BLaER1 (cell line): Measurements from ENCODE around the gene KIF3C.
"Not testable (repeated sequence)": the region's sequence is repeated elsewhere in the genome, so short reads cannot be mapped to it uniquely, and the experiment has no call there.

Experiments used
- H3K27ac ChIP-seq: shearing (Covaris generic); formaldehyde crosslinking; 2 replicates; pipeline ENCODE4 v1.8.1; 2022
- H3K27me3 ChIP-seq: shearing (Covaris generic); formaldehyde crosslinking; 2 replicates; pipeline ENCODE4 v1.8.1; 2022
- H3K36me3 ChIP-seq: shearing (Covaris generic); formaldehyde crosslinking; 2 replicates; pipeline ENCODE4 v1.8.1; 2022
- H3K4me1 ChIP-seq: shearing (Covaris generic); formaldehyde crosslinking; 2 replicates; pipeline ENCODE4 v1.8.1; 2022
- H3K4me2 ChIP-seq: shearing (Covaris generic); formaldehyde crosslinking; 2 replicates; pipeline ENCODE4 v1.8.1; 2022
- H3K4me3 ChIP-seq: shearing (Covaris generic); formaldehyde crosslinking; 2 replicates; pipeline ENCODE4 v1.8.1; 2022
- H3K9ac ChIP-seq: shearing (Covaris generic); formaldehyde crosslinking; 2 replicates; pipeline ENCODE4 v1.8.1; 2022
- H3K9me3 ChIP-seq: shearing (Covaris generic); formaldehyde crosslinking; 2 replicates; pipeline ENCODE4 v1.8.1; 2022
- H4K20me1 ChIP-seq: shearing (Covaris generic); formaldehyde crosslinking; 2 replicates; pipeline ENCODE4 v1.8.1; 2022
- Cebpa-rat ChIP-seq: shearing (Covaris generic); IDR thresholded peaks from 2 replicates; pipeline ENCODE4 v1.8.1; 2022

The KIF3C gene

GRCh38 chr2:25982273-25982967 lies at the start of gene KIF3C:
TSS of gene KIF3C (minus strand) at chr2:25982497. CDS start at chr2:25981917, 580 bp downstream.
- Histone ChIP-seq H3K4me2 (peak within 1 kb of the TSS; percentile 99), H3K36me3 (peaks cover 9% of the 10 kb centered on the region; the same call in 1 of the 2 replicates), H3K27me3 (no peaks in the 10 kb centered on the region), H4K20me1 (no peaks in the 10 kb centered on the region), H3K9ac (peak within 1 kb of the TSS; percentile 85), H3K9me3 (no peaks in the 10 kb centered on the region), H3K4me1 (peaks cover 45% of the 10 kb centered on the region), H3K4me3 (peak within 1 kb of the TSS; percentile 78), H3K27ac (peak within 1 kb of the TSS; percentile 79)
- no peak for TF ChIP-seq Cebpa-rat

DNA sequence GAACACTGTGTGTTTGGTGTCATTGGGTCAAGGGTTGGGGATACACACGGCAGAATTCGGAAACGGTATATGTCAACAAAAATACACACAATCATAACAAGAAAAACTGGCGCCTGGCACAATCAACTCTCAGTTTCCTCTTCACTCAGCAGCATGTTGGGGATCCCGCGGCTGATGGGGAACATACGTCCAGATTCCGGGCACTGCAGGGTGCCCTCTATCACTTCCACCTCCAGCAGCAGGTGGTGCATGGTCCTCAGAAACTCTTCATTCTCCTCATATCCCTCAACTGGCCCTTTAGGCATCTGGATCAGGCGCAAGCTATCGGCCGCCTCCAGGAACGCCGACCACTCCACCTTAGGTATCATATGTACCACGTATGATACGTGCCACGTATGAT lies 45.8 kb upstream of the KIF3C start:
- peaks cover 10% of the 10 kb centered on the region for H3K4me1 ChIP-seq
- H3K27me3 ChIP-seq, H3K27ac ChIP-seq, H3K9ac ChIP-seq, H3K4me2 ChIP-seq, H3K36me3 ChIP-seq, H4K20me1 ChIP-seq, H3K4me3 ChIP-seq: not testable (repeated sequence)
- peaks cover 17% of the 10 kb centered on the region for H3K9me3 ChIP-seq

- H4K20me1 ChIP-seq: no peaks in the 10 kb centered on the region
- no peaks in the 10 kb centered on the region for H3K36me3 ChIP-seq
- no peak overlapping the region for H3K4me2 ChIP-seq
- H3K9me3 ChIP-seq: peaks cover 17% of the 10 kb centered on the region
- H3K27ac ChIP-seq: no peak overlapping the region
- H3K9ac ChIP-seq: no peak overlapping the region
- no peaks in the 10 kb centered on the region for H3K4me1 ChIP-seq
- no peak for TF ChIP-seq Cebpa-rat
- no peak overlapping the region for H3K4me3 ChIP-seq
- no peaks in the 10 kb centered on the region for H3K27me3 ChIP-seq
Observed at GRCh38 chr2:26025509-26025908, 43.2 kb upstream of the KIF3C start.

DNA sequence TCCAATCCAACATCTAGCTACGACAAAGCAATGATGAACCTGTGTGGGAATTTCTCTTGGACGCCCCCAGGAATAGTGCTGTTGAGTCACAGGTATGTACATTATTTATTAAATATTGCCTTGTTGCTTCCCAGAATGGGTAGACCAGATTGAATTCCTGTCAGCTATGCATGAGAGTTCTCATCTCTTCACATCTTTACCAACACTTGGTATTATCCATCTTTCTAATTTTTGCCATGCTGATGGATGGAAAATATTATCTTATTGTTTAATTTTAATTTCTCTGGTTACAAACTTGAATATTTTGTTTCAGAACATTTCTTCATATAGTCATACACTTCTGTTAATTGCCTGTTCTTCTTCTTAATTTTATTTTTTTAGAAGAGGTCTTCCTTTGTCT lies 42.0 kb upstream of the KIF3C start:
- H3K9me3 ChIP-seq: peaks cover 17% of the 10 kb centered on the region
- H3K27ac ChIP-seq: no peak overlapping the region
- no peaks in the 10 kb centered on the region for H3K27me3 ChIP-seq
- no peaks in the 10 kb centered on the region for H3K4me1 ChIP-seq
- H4K20me1 ChIP-seq: no peaks in the 10 kb centered on the region
- no peak for TF ChIP-seq Cebpa-rat
- no peak overlapping the region for H3K4me3 ChIP-seq
- no peak overlapping the region for H3K9ac ChIP-seq
- H3K4me2 ChIP-seq: no peak overlapping the region
- no peaks in the 10 kb centered on the region for H3K36me3 ChIP-seq

GRCh38 chr2:26020231-26020640 lies 37.9 kb upstream of the KIF3C start:
- Histone ChIP-seq H3K4me1 (no peaks in the 10 kb centered on the region), H3K36me3 (no peaks in the 10 kb centered on the region), H3K4me2 (no peak overlapping the region), H3K27ac (no peak overlapping the region), H4K20me1 (no peaks in the 10 kb centered on the region), H3K4me3 (no peak overlapping the region), H3K9me3 (peaks cover 17% of the 10 kb centered on the region), H3K9ac (no peak overlapping the region), H3K27me3 (no peaks in the 10 kb centered on the region)
- no peak for TF ChIP-seq Cebpa-rat

DNA sequence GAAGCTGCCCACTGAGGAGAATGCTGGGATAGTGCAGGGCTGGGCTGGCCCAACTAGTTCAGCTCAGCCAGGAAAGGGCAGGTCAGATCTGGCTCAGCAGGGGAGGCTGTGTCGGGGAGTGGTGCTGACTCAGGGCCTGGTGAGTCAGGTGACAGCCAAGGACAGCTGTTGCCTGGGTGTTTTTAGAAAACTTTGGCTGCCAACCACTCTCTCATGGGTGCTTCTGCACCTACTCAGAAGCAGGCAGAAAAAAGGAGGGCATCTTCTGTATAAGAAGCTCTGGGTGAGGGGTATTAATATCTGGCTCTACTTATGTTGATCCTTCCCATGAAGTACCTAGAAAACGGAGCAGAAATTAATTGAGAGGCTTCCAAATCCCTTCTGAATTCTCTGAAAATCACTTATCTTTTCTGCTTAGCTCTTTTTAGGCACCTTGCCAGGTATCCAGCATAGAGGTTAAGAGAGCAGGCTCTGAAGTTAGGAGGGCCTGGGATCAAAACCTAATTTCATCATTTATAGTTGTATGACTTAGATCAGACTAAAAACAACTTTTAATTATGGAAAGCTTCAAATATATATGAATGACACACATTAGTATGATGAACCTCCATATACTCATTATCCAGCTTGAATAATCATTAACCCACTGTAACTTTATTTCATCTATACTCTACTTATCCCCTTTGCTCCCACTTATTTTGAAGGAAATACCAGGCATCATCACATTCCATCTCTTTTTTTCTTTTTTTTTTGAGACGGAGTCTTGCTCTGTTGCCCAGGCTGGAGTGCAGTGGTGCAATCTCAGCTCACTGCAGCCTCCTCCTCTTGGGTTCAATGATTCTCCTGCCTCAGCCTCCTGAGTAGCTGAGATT lies 36.1 kb upstream of the KIF3C start:
- no peak overlapping the region for H3K4me3 ChIP-seq

DNA sequence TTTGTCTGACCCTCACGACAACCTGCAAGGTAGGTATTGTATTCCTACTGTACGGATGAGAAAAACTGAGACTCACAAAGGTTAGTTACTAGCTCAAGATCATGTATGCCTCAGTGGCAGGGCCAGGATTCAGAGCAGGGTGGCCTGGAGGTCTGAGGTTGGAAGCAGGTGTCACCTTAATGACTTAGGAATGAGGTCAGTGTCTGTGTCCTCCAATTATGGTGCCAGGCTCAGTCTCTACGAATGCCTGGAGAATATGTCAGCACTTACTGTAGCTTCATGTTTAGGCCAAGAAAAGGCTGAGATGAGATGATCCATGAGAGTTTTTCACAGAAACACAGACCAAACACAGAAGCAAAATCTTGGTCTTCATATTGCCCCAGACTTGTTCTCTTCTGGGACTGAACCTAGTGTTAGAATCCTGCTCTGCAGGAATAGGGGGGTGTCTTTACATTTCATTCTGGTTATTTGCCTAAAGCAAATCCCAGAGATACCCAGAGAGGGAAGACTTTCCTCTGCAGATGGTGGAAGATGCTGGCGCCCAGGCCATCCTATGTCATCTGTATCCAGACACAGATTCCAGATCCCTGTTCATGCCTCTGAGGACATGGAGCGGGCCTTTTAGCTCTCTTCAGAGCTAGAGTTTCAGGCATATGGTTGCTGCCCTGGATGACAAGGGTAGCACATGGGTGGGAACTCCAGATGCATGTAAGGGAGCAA lies 35.3 kb upstream of the KIF3C start:
- Histone ChIP-seq H3K27me3 (no peaks in the 10 kb centered on the region), H3K4me1 (no peaks in the 10 kb centered on the region), H3K4me3 (no peak overlapping the region), H3K9me3 (no peaks in the 10 kb centered on the region), H3K36me3 (no peaks in the 10 kb centered on the region), H3K4me2 (no peak overlapping the region), H4K20me1 (no peaks in the 10 kb centered on the region), H3K27ac (no peak overlapping the region), H3K9ac (no peak overlapping the region)
- TF ChIP-seq Cebpa-rat: no peak

More for the DNA sequence above, 36.1 kb upstream of the KIF3C start:
- no peak for TF ChIP-seq Cebpa-rat
- H3K9me3 ChIP-seq: no peaks in the 10 kb centered on the region
- no peak overlapping the region for H3K9ac ChIP-seq
- no peaks in the 10 kb centered on the region for H3K36me3 ChIP-seq
- no peaks in the 10 kb centered on the region for H3K27me3 ChIP-seq
- no peak overlapping the region for H3K27ac ChIP-seq
- H4K20me1 ChIP-seq: no peaks in the 10 kb centered on the region
- no peaks in the 10 kb centered on the region for H3K4me1 ChIP-seq
- H3K4me2 ChIP-seq: no peak overlapping the region

- H3K36me3 ChIP-seq, H3K27me3 ChIP-seq, H3K27ac ChIP-seq, H3K4me3 ChIP-seq, H4K20me1 ChIP-seq, H3K9ac ChIP-seq, H3K4me2 ChIP-seq, H3K4me1 ChIP-seq, H3K9me3 ChIP-seq: not testable (repeated sequence)
Observed at GRCh38 chr2:26016706-26017045, 34.4 kb upstream of the KIF3C start.

- TF ChIP-seq Cebpa-rat: no peak
- H3K4me2 ChIP-seq: no peak overlapping the region
- no peaks in the 10 kb centered on the region for H3K27me3 ChIP-seq
- H3K27ac ChIP-seq: no peak overlapping the region
- H3K9ac ChIP-seq: no peak overlapping the region
- no peaks in the 10 kb centered on the region for H3K36me3 ChIP-seq
- H3K4me3 ChIP-seq: no peak overlapping the region
- no peaks in the 10 kb centered on the region for H3K4me1 ChIP-seq
- no peaks in the 10 kb centered on the region for H3K9me3 ChIP-seq
- no peaks in the 10 kb centered on the region for H4K20me1 ChIP-seq
Observed at GRCh38 chr2:26016012-26016705, 33.9 kb upstream of the KIF3C start.
